ENCODE measurements around the gene SEPTIN2. TPM values are rescaled to one million over a fixed set of nuclear protein-coding genes. Genes with fewer than 3 reads are reported as not detected.
"Not testable (repeated sequence)": the region's sequence is repeated elsewhere in the genome, so short reads cannot be mapped to it uniquely, and the experiment has no call there.

Gene SEPTIN2
- total RNA-seq, 2 donors from 2014 or later = 180 to 230 TPM

DNA sequence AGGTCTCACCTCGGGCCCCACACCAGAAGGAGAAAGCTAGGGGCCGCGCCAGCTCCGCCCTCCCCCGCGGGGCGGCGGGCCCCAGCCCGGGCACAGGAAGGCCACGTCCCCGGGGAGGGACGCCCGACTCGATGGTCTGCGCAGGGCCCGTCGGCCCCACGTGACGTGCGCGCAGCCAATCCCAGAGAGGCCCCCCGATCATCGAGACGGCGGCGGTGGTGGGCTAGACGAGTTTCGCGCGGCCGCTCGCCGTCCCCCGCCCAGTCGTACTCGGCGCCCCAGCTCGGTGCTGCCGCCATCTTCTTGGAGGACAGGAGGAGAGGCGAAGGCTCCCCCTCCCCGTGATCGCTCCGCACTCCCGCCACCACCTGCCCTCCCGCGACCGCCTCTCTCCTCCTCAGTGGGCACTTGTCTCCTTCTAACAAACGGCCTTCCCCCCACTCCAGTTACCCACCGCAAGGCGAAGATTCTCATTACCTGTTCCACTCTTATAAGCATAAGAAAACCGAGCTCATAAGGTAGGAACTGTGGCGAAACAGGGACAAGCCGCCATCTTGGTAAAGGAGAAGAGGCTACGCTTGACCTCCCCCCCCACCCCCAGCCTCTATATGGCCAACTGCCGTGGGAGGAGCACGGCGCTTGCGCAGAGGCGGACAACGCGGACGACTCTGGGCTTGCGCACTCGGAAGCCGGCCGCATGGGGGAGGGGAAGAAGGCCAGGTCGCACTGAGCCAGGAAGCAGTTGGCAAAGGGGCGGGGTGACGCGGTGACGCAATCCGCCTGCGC lies 439 bp upstream of the SEPTIN2 start, which contains the start of gene HDLBP:
Gene HDLBP, minus strand, starts transcription at position 580 of the 786 bp plus-strand sequence. CDS start 48,803 bp downstream, outside the sequence.
- Mint-ChIP-seq H3K27me3 (no peaks in the 10 kb centered on the region), H3K4me3 (peak within 1 kb of the TSS; percentile 94), H3K36me3 (ENCODE audit: low read depth) (peaks cover 70% of the 10 kb centered on the region), H3K4me1 (peaks cover 54% of the 10 kb centered on the region), H3K27ac (peak within 1 kb of the TSS; percentile 100), H3K9me3 (no peaks in the 10 kb centered on the region)
- ATAC-seq (replicated peaks) = peak; percentile 82

- peaks cover 53% of the 10 kb centered on the region for H3K4me1 Mint-ChIP-seq
- ATAC-seq (replicated peaks) = no peak
- no peaks in the 10 kb centered on the region for H3K27me3 Mint-ChIP-seq
- H3K4me3 Mint-ChIP-seq = peak overlapping the region; percentile 94
- H3K9me3 Mint-ChIP-seq = no peaks in the 10 kb centered on the region
- peak overlapping the region; percentile 100 for H3K27ac Mint-ChIP-seq
- peaks cover 76% of the 10 kb centered on the region for H3K36me3 Mint-ChIP-seq (ENCODE audit: low read depth)
Measured at GRCh38 chr2:241316825-241317224, 1.1 kb downstream of the SEPTIN2 start.

- peaks cover 75% of the 10 kb centered on the region for H3K36me3 Mint-ChIP-seq (ENCODE audit: low read depth)
- H3K4me1 Mint-ChIP-seq = peaks cover 51% of the 10 kb centered on the region
- H3K27me3 Mint-ChIP-seq = no peaks in the 10 kb centered on the region
- peak overlapping the region; percentile 94 for H3K4me3 Mint-ChIP-seq
- no peak for ATAC-seq (replicated peaks)
- H3K27ac Mint-ChIP-seq = peak overlapping the region; percentile 100
- H3K9me3 Mint-ChIP-seq = no peaks in the 10 kb centered on the region
Measured at GRCh38 chr2:241317391-241317790, 1.7 kb downstream of the SEPTIN2 start.

GRCh38 chr2:241318830-241319229 lies 3.1 kb downstream of the SEPTIN2 start:
- not testable (repeated sequence) for ATAC-seq (replicated peaks); H3K9me3 Mint-ChIP-seq; H3K27ac Mint-ChIP-seq; H3K27me3 Mint-ChIP-seq
- peak overlapping the region; percentile 94 for H3K4me3 Mint-ChIP-seq
- peaks cover 51% of the 10 kb centered on the region for H3K4me1 Mint-ChIP-seq
- peaks cover 75% of the 10 kb centered on the region for H3K36me3 Mint-ChIP-seq (ENCODE audit: low read depth)

DNA sequence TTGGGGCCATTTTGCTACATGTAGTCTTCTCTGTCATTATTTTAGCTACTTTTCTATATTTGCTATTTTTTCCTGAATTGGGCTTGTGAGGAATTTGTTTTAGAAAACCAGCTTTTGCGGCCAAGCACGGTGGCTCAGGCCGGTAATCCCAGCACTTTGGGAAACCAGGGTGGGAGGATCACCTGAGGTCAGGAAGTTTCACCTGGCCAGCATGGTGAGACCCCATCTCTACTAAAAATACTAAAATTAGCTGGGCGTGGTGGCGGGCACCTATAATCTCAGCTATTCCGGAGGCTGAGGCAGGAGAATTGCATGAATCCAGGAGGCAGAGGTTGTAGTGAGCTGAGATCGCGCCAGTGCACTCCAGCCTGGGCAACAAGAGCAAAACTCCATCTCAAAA lies 4.7 kb downstream of the SEPTIN2 start:
- H3K9me3 Mint-ChIP-seq = no peaks in the 10 kb centered on the region
- peak overlapping the region; percentile 94 for H3K4me3 Mint-ChIP-seq
- H3K36me3 Mint-ChIP-seq (ENCODE audit: low read depth) = peaks cover 88% of the 10 kb centered on the region

GRCh38 chr2:241321033-241321432 lies 5.3 kb downstream of the SEPTIN2 start:
- peaks cover 59% of the 10 kb centered on the region for H3K4me1 Mint-ChIP-seq
- H3K4me3 Mint-ChIP-seq = peak overlapping the region; percentile 94
- H3K27ac Mint-ChIP-seq = peak overlapping the region; percentile 53
- H3K36me3 Mint-ChIP-seq (ENCODE audit: low read depth) = peaks cover 89% of the 10 kb centered on the region
- no peaks in the 10 kb centered on the region for H3K9me3 Mint-ChIP-seq
- no peak for ATAC-seq (replicated peaks)
- no peaks in the 10 kb centered on the region for H3K27me3 Mint-ChIP-seq

More for the DNA sequence above, 4.7 kb downstream of the SEPTIN2 start:
- ATAC-seq (replicated peaks) = no peak
- Mint-ChIP-seq H3K27me3 (no peaks in the 10 kb centered on the region), H3K27ac (no peak overlapping the region), H3K4me1 (peaks cover 59% of the 10 kb centered on the region)

DNA sequence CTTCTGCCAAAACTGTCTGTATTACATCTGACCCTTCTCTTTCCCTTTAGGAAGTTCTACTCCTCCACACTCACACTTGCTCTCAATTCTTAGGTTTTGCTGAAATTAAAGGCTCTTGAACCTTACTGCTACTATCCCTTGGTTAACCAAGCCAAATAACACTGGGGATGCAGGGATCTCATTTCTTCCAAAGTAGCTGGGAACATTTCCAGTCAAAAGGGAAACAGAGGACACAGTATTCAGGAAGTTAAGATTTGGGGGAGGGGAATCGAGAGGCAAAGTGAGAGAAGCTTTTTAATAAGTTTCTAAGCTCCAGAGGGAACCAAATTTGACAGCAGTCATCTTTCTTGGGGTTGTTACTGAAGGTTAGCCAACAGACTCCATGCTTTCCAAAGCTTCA lies 6.2 kb downstream of the SEPTIN2 start:
- H3K4me3 Mint-ChIP-seq = peak overlapping the region; percentile 94
- peaks cover 89% of the 10 kb centered on the region for H3K36me3 Mint-ChIP-seq (ENCODE audit: low read depth)
- ATAC-seq (replicated peaks) = no peak
- peaks cover 57% of the 10 kb centered on the region for H3K4me1 Mint-ChIP-seq
- H3K27ac Mint-ChIP-seq = peak overlapping the region; percentile 53
- H3K27me3 Mint-ChIP-seq = no peaks in the 10 kb centered on the region
- H3K9me3 Mint-ChIP-seq = no peaks in the 10 kb centered on the region

- Mint-ChIP-seq H3K9me3 (no peaks in the 10 kb centered on the region), H3K27me3 (no peaks in the 10 kb centered on the region), H3K4me1 (peaks cover 50% of the 10 kb centered on the region), H3K27ac (no peak overlapping the region), H3K4me3 (no peak overlapping the region), H3K36me3 (ENCODE audit: low read depth) (peaks cover 89% of the 10 kb centered on the region)
- ATAC-seq (replicated peaks) = no peak
Measured at GRCh38 chr2:241323778-241324177, 8.1 kb downstream of the SEPTIN2 start.

- Mint-ChIP-seq H3K4me3 (no peak overlapping the region), H3K27ac (no peak overlapping the region), H3K27me3 (no peaks in the 10 kb centered on the region), H3K4me1 (peaks cover 45% of the 10 kb centered on the region), H3K36me3 (ENCODE audit: low read depth) (peaks cover 89% of the 10 kb centered on the region), H3K9me3 (no peaks in the 10 kb centered on the region)
- no peak for ATAC-seq (replicated peaks)
Measured at GRCh38 chr2:241324775-241325174, 9.1 kb downstream of the SEPTIN2 start.

DNA sequence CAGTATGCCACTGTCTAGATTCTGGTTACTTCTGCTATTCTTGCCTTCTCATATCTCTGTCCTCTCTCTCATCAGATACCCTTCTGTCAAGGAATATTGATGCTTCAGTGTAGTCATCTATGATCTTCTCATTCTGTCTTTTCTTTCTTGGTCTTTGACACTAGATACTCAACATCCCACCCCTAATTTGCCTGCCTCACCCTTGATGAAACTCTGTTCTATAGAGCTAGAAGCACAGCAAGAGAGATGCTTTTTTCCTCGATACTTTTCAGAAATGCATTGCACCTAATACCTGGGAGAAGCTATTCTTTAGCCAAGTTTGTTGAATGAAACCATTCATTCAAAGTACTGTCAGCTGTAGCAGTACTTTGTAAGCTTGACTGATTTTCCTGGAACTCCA lies 9.5 kb downstream of the SEPTIN2 start:
- Mint-ChIP-seq H3K27me3 (no peaks in the 10 kb centered on the region), H3K4me3 (no peak overlapping the region), H3K36me3 (ENCODE audit: low read depth) (peaks cover 89% of the 10 kb centered on the region), H3K27ac (no peak overlapping the region), H3K4me1 (peaks cover 41% of the 10 kb centered on the region), H3K9me3 (no peaks in the 10 kb centered on the region)
- ATAC-seq (replicated peaks) = no peak

GRCh38 chr2:241329669-241330615 lies 14.2 kb downstream of the SEPTIN2 start:
- Mint-ChIP-seq H3K4me1 (peaks cover 22% of the 10 kb centered on the region), H3K9me3 (no peaks in the 10 kb centered on the region), H3K27ac (no peak overlapping the region), H3K27me3 (no peaks in the 10 kb centered on the region), H3K36me3 (ENCODE audit: low read depth) (peaks cover 97% of the 10 kb centered on the region), H3K4me3 (no peak overlapping the region)
- no peak for ATAC-seq (replicated peaks)

GRCh38 chr2:241330616-241330981 lies 14.9 kb downstream of the SEPTIN2 start:
- Mint-ChIP-seq H3K27me3 (no peaks in the 10 kb centered on the region), H3K4me3 (no peak overlapping the region), H3K36me3 (ENCODE audit: low read depth) (peaks cover 97% of the 10 kb centered on the region), H3K9me3 (no peaks in the 10 kb centered on the region), H3K27ac (no peak overlapping the region), H3K4me1 (peaks cover 17% of the 10 kb centered on the region)
- no peak for ATAC-seq (replicated peaks)

DNA sequence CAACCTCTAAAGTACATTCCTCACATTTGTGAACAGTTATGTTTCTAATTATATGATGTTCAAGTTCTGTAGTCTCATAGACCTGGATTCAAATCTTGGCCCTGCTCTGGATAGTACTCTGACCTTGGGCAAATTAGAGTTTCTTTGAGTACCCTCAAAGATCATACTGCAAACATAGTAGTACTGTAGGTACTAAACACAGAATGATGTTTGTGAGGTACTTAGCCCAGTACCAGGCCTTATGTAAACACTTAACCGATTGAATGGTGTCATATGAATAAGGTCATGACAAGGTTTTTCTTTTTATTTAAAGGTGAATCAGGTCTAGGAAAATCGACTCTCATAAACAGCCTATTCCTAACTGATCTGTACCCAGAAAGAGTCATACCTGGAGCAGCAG lies 19.1 kb downstream of the SEPTIN2 start:
- Mint-ChIP-seq H3K4me1 (peaks cover 20% of the 10 kb centered on the region), H3K27me3 (no peaks in the 10 kb centered on the region)

DNA sequence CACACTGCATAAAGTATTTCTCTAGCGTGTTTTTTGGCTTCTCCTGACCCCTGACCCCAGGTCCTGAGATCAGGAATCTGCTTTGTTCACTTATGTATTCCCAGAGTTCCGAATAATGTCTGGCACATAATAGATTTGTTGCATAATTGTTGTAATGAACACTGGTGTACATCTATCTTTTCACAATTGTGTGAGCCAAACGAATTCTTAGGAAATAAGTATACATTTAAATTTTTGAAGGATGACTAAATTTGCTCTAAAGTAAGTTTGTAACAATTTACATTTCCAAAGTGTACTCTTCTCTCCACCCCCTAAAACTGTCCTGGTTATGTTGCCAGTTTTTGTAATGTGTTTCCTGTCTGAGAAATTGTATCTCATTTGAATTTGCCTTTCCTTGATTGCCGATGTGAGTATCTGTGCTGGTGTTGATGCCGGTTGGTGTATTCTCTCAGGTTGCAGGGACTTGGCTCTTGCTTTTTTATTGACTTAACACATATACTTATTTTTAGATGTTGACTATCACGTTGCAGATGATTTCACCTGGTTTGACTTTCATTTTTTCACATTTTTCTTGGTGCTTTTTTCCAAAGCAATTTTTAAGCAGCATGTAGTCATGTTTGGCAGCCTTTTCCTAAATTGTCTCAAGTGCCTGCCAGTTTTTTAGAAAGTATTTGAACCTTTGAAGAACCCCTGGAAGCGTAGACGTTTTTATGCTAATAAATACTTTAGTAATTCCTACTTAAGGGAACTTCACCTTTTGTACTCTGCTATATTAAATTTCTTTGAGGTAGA lies 24.3 kb downstream of the SEPTIN2 start:
- Mint-ChIP-seq H3K9me3 (no peaks in the 10 kb centered on the region), H3K36me3 (ENCODE audit: low read depth) (peaks cover 96% of the 10 kb centered on the region), H3K4me1 (peaks cover 26% of the 10 kb centered on the region), H3K4me3 (no peak overlapping the region), H3K27me3 (no peaks in the 10 kb centered on the region), H3K27ac (peak overlapping the region; percentile 75)
- no peak for ATAC-seq (replicated peaks)

More for the DNA sequence above, 19.1 kb downstream of the SEPTIN2 start:
- peaks cover 93% of the 10 kb centered on the region for H3K36me3 Mint-ChIP-seq (ENCODE audit: low read depth)
- H3K9me3 Mint-ChIP-seq = no peaks in the 10 kb centered on the region
- ATAC-seq (replicated peaks) = no peak
- H3K27ac Mint-ChIP-seq = no peak overlapping the region
- H3K4me3 Mint-ChIP-seq = no peak overlapping the region
